ENCODE data around the gene ATP10A. TPM values are rescaled to one million over a fixed set of nuclear protein-coding genes. Genes with fewer than 3 reads are reported as not detected.
"Not testable (repeated sequence)": the region's sequence is repeated elsewhere in the genome, so short reads cannot be mapped to it uniquely, and the experiment has no call there.

ATP10A gene
- total RNA-seq, 6 experiments from 2014 or later, result 31.0 to 39.5 (median 33.9) TPM

- DNase-seq, result no peak
- Mint-ChIP-seq H3K4me3 (peak overlapping the region; percentile 94; the same call in 1 of the 2 replicates), H3K27ac (no peak overlapping the region; the same call in 1 of the 2 replicates), H3K36me3 (ENCODE audit: low read depth) (peaks cover 54% of the 10 kb centered on the region), H3K27me3 (ENCODE audit: insufficient read depth) (peaks cover 1% of the 10 kb centered on the region), H3K9me3 (no peaks in the 10 kb centered on the region), H3K4me1 (ENCODE audit: low read depth) (peaks cover 75% of the 10 kb centered on the region)
- no peak for TF ChIP-seq CTCF (IDR thresholded peaks at IDR 0.05)
Measured at GRCh38 chr15:25858952-25859760, 4.0 kb downstream of the ATP10A start.

GRCh38 chr15:25856059-25856458, 7.1 kb downstream of the ATP10A start:
- Mint-ChIP-seq H3K4me1 (ENCODE audit: low read depth) (peaks cover 92% of the 10 kb centered on the region), H3K36me3 (ENCODE audit: low read depth) (peaks cover 46% of the 10 kb centered on the region)
- not testable (repeated sequence) for H3K27me3 Mint-ChIP-seq (ENCODE audit: insufficient read depth); DNase-seq; H3K4me3 Mint-ChIP-seq; H3K9me3 Mint-ChIP-seq; H3K27ac Mint-ChIP-seq

GRCh38 chr15:25852661-25853524, 10.2 kb downstream of the ATP10A start:
- H3K27ac Mint-ChIP-seq, result peak overlapping the region; percentile 56
- H3K9me3 Mint-ChIP-seq, result no peaks in the 10 kb centered on the region
- no peak overlapping the region for H3K4me3 Mint-ChIP-seq
- peak; percentile 33 for TF ChIP-seq CTCF (IDR thresholded peaks at IDR 0.05)
- H3K4me1 Mint-ChIP-seq (ENCODE audit: low read depth), result peaks cover 92% of the 10 kb centered on the region
- peaks cover 3% of the 10 kb centered on the region for H3K27me3 Mint-ChIP-seq (ENCODE audit: insufficient read depth)
- H3K36me3 Mint-ChIP-seq (ENCODE audit: low read depth), result peaks cover 24% of the 10 kb centered on the region
- DNase-seq, result no peak

- Mint-ChIP-seq H3K36me3 (ENCODE audit: low read depth) (peaks cover 16% of the 10 kb centered on the region), H3K9me3 (no peaks in the 10 kb centered on the region), H3K4me1 (ENCODE audit: low read depth) (peaks cover 89% of the 10 kb centered on the region), H3K27me3 (ENCODE audit: insufficient read depth) (peaks cover 3% of the 10 kb centered on the region), H3K4me3 (no peak overlapping the region), H3K27ac (peak overlapping the region; percentile 56)
- no peak for TF ChIP-seq CTCF (IDR thresholded peaks at IDR 0.05)
- no peak for DNase-seq
Measured at GRCh38 chr15:25852027-25852426, 11.1 kb downstream of the ATP10A start.

GRCh38 chr15:25850154-25851111, 12.7 kb downstream of the ATP10A start:
- no peak for TF ChIP-seq CTCF (IDR thresholded peaks at IDR 0.05)
- peaks cover 92% of the 10 kb centered on the region for H3K4me1 Mint-ChIP-seq (ENCODE audit: low read depth)
- no peaks in the 10 kb centered on the region for H3K9me3 Mint-ChIP-seq
- peaks cover 1% of the 10 kb centered on the region; the same call in 1 of the 2 replicates for H3K36me3 Mint-ChIP-seq (ENCODE audit: low read depth)
- H3K27ac Mint-ChIP-seq, result peak overlapping the region; percentile 94
- DNase-seq, result peak; percentile 82
- H3K4me3 Mint-ChIP-seq, result peak overlapping the region; percentile 84
- H3K27me3 Mint-ChIP-seq (ENCODE audit: insufficient read depth), result peaks cover 3% of the 10 kb centered on the region
